Uterus (tissue), 2 donors: ENCODE results near the gene IRF2BP2.

Experiments
- CTCF ChIP-seq, 4 experiments: fragments of 200-600 bp in 2 of 4; fragments of 450-650 bp in 2 of 4; sonication (generic) in 2 of 4; IDR thresholded peaks; one replicate each; pipeline ENCODE4 v1.5.1; 2016 to 2019; ENCODE audit warnings: antibody characterized with exemption in 4 of 4, mild to moderate bottlenecking in 2 of 4, moderate library complexity in 1 of 4
- POLR2A ChIP-seq, 2 donors: fragments of 450-650 bp; IDR thresholded peaks; one replicate each; pipeline ENCODE4 v1.6.1; 2016; ENCODE audit warnings: antibody characterized with exemption in 2 of 2, mild to moderate bottlenecking in 1 of 2, moderate library complexity in 1 of 2

- no peak for TF ChIP-seq CTCF (IDR thresholded peaks at IDR 0.05)
- no peak for TF ChIP-seq POLR2A (IDR thresholded peaks at IDR 0.05)
Observed at GRCh38 chr1:234616644-234617043, 6.7 kb upstream of the IRF2BP2 start.
